Small intestine (tissue), 7 donors: Measurements from ENCODE around the gene CPED1. TPM values are rescaled to one million over a fixed set of nuclear protein-coding genes. Genes with fewer than 3 reads are reported as not detected.

Source experiments
- DNase-seq, 2 donors: peaks; one replicate each; pipeline versions ENCODE4 v3.0.0 to v3.0.0-alpha.2; 2013
- FAIRE-seq: peaks from 2 replicates; lab custom pipeline; 2012; peaks lifted over from hg19 to GRCh38; lab: Jason Lieb, UNC
- H3K27ac ChIP-seq, 3 donors: one replicate each; pipeline ENCODE4 v1.5.1; 2013; ENCODE audit warnings: low read length in 2 of 3, mild to moderate bottlenecking in 2 of 3, control low read depth in 1 of 3, inconsistent platforms in 1 of 3, low read depth in 1 of 3, moderate library complexity in 1 of 3
- H3K27me3 ChIP-seq, 3 donors: one replicate each; pipeline ENCODE4 v1.6.1; 2013; ENCODE audit warnings: low read length in 3 of 3, inconsistent platforms in 1 of 3; ENCODE audit not compliant: control insufficient read depth in 3 of 3, insufficient read depth in 3 of 3
- H3K36me3 ChIP-seq, 3 donors: one replicate each; pipeline ENCODE4 v1.6.1; 2013; ENCODE audit warnings: low read length in 3 of 3, inconsistent platforms in 1 of 3, low read depth in 1 of 3, mild to moderate bottlenecking in 1 of 3, moderate library complexity in 1 of 3; ENCODE audit not compliant: control insufficient read depth in 3 of 3, insufficient read depth in 2 of 3
- H3K4me1 ChIP-seq, 3 donors: one replicate each; pipeline ENCODE4 v1.6.1; 2013; ENCODE audit warnings: low read length in 2 of 3, inconsistent platforms in 1 of 3, low read depth in 1 of 3, mild to moderate bottlenecking in 1 of 3, moderate library complexity in 1 of 3; ENCODE audit not compliant: control insufficient read depth in 3 of 3, insufficient read depth in 2 of 3
- H3K4me3 ChIP-seq, 3 donors: one replicate each; pipeline ENCODE4 v1.5.1; 2013; ENCODE audit warnings: low read length in 3 of 3, control low read depth in 1 of 3, inconsistent platforms in 1 of 3, low read depth in 1 of 3, mild to moderate bottlenecking in 1 of 3, moderate library complexity in 1 of 3
- H3K9me3 ChIP-seq, 2 donors: one replicate each; pipeline ENCODE4 v1.6.1; 2013; ENCODE audit warnings: low read depth in 1 of 2, low read length in 1 of 2; ENCODE audit not compliant: control insufficient read depth in 2 of 2, insufficient read depth in 1 of 2
- WGBS, 3 donors: extraction: QIAGEN DNeasy Blood & Tissue Kit; methylation state at CpG; one replicate each; pipeline ENCODE4 v1.1.7; 2013; 5-methylcytosine and 5-hydroxymethylcytosine counted together
- polyA plus RNA-seq, 4 donors: library from polyadenylated mRNA; stranded (reverse) in 3 of 4; unstranded in 1 of 4; fragments of 200-250 nt in 3 of 4; fragments of 120-200 nt in 1 of 4; gene quantifications; one replicate each; pipeline versions ENCODE4 v1.2.1 to v1.2.3, GENCODE V29; 2013
- donor health status: healthy with polysubstance abuse.
- donor health status: control.
- donor health status: control.
- donor health status: Bipolar disorder and iron deficiency.
- donor health status: healthy.

CPED1 gene
- polyA plus RNA-seq, 4 donors, result 0.22 to 8.7 (median 1.9) TPM

DNA sequence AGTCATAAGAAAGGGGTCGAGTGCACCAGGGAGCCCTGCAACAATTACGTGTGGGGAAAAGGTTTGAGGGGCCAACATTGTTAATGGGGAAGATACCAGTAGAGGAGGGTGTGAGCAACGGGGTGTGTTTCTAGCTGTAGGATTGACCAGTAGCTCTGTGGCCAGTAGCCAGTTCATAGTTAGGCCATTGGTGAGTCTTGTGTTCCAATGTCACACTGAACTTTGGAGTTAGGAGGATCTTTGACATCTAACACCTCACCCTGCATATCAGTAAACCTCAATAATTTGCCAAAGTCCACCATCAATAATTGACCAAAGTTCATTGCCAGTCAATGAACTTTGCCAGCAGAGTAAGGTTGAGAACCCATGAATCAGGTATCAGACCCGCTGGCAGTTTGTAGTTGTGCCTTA, 168.8 kb downstream of the CPED1 start:
- WGBS, 3 donors, result 61 to 71% (median 70%) methylated on average over 4 of the region's 4 CpGs
- H3K4me3 ChIP-seq, result no peak overlapping the region
- H3K4me1 ChIP-seq, result no peaks in the 10 kb centered on the region
- H3K27me3 ChIP-seq, result no peaks in the 10 kb centered on the region
- DNase-seq (peak; percentile 2 to 85), FAIRE-seq (no peak)
- H3K36me3 ChIP-seq, result no peaks in the 10 kb centered on the region
- H3K9me3 ChIP-seq, result no peaks in the 10 kb centered on the region
- H3K27ac ChIP-seq, result no peak overlapping the region

DNA sequence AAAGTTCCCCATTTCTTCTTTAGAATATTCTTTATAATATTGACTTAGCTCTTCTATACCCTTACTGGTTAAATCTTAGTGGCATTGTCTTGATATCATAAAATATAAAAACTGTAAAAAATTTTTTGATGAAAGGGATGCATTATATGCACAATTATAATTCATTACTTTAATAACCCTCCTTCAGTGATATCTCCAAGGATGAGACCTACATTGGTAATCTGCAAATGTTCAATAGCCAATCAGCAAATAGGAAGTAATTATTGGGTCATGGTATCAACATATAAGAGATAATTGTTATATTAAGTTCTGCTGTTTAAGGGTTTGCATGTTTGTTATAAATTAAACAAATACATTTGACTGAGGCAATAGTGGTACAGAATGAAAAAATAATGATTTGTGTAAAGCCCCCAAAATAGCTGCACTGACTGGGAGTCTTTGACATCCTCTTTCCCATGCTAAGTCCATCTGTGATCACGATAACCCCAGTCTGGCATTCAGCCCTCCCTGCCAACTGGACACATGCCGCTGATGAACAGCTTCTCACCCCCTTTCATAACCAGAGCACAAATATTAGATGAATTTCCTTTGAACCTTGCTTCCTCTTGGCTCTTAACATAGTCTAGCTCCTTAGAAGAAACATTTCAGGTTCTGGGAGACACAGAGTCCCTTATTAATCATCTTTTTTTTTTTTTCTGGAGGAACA, 169.5 kb downstream of the CPED1 start:
- no peak for DNase-seq
- Histone ChIP-seq H3K4me3 (no peak overlapping the region), H3K27me3 (no peaks in the 10 kb centered on the region), H3K9me3 (no peaks in the 10 kb centered on the region), H3K36me3 (no peaks in the 10 kb centered on the region), H3K4me1 (no peaks in the 10 kb centered on the region), H3K27ac (no peak overlapping the region)
- no peak for FAIRE-seq
- 85 to 93% (median 87%) methylated on average over 2 of the region's 2 CpGs for WGBS, 3 donors

DNA sequence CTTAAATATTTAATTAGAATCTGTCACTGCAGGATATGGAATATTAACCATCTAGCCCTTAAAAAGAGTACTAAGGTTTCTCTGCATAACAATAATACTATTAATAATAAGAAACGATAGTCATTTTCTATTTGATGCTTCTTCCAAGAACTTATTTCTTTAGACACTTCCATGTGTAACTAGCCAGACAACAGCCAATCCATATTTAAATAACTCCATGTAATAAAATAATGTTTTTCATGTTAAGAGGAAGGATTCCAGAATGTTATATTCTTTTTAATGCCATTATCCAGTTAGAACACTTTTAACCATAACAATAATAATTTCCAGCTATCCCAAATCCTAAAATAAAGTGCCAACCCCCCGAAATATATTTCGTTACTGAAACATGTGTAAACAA, 170.2 kb downstream of the CPED1 start:
- FAIRE-seq, result peak; percentile 10
- H3K4me1 ChIP-seq, result no peaks in the 10 kb centered on the region
- H3K9me3 ChIP-seq, result no peaks in the 10 kb centered on the region
- no peak overlapping the region for H3K4me3 ChIP-seq
- no peak overlapping the region for H3K27ac ChIP-seq
- no peak for DNase-seq
- H3K27me3 ChIP-seq, result no peaks in the 10 kb centered on the region
- 70 to 84% (median 79%) methylated on average over 3 of the region's 3 CpGs for WGBS, 3 donors
- no peaks in the 10 kb centered on the region for H3K36me3 ChIP-seq

DNA sequence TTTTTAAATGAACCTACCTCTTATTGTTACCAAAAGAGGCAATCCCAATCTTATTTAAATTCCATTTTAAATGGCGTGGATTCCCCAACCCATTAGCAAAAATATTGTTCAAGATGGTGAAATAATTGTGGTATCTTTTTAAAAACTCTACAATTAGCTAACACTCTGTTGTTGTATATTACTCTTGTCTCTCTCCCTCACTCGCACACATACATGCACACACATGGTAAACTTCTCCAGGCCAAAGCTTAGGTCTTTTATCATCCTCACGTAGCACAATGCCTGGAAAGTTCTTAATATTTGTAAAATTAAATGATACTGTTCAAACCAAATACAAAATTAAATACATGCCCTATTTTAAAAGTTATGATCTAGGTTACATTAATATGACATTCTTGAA, 171.0 kb downstream of the CPED1 start:
- Histone ChIP-seq H3K4me1 (no peaks in the 10 kb centered on the region), H3K36me3 (no peaks in the 10 kb centered on the region), H3K9me3 (no peaks in the 10 kb centered on the region), H3K27ac (no peak overlapping the region), H3K4me3 (no peak overlapping the region), H3K27me3 (no peaks in the 10 kb centered on the region)
- FAIRE-seq (no peak), DNase-seq (no peak)
- 71 to 81% (median 80%) methylated on average over 3 of the region's 3 CpGs for WGBS, 3 donors

DNA sequence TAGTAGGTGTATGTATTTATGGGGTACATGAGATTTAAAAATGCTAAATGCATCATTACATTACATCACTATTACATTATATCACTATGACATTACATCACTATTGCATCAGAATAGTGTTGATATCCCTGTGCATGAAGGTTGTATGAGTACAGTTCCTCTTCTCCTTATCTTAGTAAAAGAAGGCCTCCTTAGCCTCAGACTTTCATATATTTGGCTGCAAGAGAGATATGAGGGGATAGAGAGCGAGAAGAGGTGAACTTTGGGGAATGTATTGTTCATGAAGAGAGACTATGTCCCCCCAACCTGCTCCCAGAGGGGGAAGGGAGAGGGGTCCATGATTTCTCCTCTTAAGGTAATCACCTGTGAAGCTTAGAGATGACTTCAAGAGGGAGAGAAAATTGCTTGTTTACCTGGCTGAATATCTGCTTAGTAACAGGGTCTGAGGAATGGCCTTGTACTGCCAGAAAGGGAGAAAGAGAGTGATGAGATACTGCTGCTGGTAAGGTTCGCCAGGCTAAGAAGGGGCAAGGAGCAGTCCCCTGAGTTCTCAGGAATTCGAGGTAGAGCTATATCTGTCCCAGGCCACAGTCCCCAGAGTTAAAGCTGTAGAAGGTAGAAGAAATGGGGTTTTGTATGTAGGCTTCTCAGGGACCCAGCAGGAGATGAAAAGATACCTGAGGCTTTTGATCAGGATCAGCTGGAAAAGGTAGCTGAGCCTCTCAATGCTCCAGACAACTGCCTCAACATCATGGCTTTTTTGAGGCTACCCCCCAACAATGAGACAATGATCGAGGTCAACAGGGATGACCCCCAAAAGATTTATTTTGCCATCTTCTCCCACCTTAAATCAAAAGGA, 171.9 kb downstream of the CPED1 start:
- WGBS, 3 donors, result 57 to 82% (median 62%) methylated on average over 4 of the region's 4 CpGs
- no peak for DNase-seq
- no peak for FAIRE-seq
- Histone ChIP-seq H3K9me3 (no peaks in the 10 kb centered on the region), H3K27ac (no peak overlapping the region), H3K36me3 (no peaks in the 10 kb centered on the region), H3K4me3 (no peak overlapping the region), H3K4me1 (no peaks in the 10 kb centered on the region), H3K27me3 (no peaks in the 10 kb centered on the region)

DNA sequence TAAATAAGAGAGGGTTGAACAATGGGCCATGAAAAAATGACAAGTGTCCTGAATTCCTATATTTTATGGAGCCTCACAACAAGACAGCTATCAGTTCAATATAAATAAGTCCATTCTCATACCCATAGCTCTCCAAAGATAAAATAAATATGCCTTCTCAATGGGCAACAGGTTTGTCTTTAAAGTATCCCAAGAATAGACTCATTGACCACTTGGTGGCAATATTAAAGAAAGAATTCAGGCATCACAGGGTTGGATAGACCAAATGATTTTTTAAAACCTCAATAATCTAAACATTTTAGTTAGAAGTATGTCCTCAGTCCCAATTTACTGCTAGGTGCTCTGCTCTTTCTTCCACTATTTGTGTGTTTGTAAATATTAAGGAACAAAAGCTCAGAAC, 175.2 kb downstream of the CPED1 start:
- H3K4me1 ChIP-seq, result no peaks in the 10 kb centered on the region
- H3K9me3 ChIP-seq, result no peaks in the 10 kb centered on the region
- DNase-seq (no peak), FAIRE-seq (no peak)
- no peak overlapping the region for H3K4me3 ChIP-seq
- H3K27me3 ChIP-seq, result no peaks in the 10 kb centered on the region
- no peak overlapping the region for H3K27ac ChIP-seq
- no peaks in the 10 kb centered on the region for H3K36me3 ChIP-seq

DNA sequence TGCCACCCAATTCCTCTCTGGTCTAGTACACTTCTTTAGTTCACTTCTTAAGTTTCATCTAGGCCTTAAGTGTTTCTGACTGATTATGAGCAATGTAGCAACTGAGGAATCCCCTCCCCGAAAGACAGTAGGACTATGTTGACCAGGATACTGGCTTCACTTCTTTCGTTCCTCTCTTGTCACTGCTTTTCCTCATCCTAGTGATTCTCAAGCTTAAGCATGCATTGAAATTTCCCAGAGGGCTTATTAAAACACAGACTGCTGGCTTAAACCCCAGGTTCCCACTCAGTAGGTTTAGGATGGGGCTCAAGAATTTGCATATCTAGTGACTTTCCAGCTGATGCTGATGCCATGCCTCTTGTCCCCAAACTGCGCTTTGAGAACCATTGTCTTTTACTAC, 175.7 kb downstream of the CPED1 start:
- no peak for DNase-seq
- Histone ChIP-seq H3K9me3 (no peaks in the 10 kb centered on the region), H3K4me3 (no peak overlapping the region), H3K4me1 (no peaks in the 10 kb centered on the region), H3K36me3 (no peaks in the 10 kb centered on the region), H3K27ac (no peak overlapping the region), H3K27me3 (no peaks in the 10 kb centered on the region)
- FAIRE-seq, result no peak
- WGBS, 3 donors, result 83 to 89% (median 86%) methylated on average over 3 of the region's 3 CpGs

DNA sequence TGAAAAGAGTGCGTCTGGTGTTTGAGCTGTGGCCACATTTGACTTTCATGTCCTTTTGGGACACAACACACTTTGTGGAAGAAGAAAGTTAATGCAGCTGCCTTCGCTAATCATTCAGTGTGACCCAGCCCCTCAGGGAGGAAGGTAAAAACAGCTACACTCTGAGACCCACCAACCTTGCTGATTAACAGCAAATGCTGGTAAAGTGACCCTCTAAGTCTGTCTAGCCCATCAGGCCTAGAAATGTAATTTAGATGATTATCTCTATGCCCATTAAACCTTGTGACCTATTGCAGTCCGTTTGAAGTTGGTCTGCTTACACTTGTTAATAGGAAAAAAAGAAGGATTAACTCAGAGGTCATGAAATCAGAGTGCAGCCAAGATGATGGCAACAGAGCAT, 178.4 kb downstream of the CPED1 start:
- Histone ChIP-seq H3K27me3 (no peaks in the 10 kb centered on the region), H3K4me3 (no peak overlapping the region), H3K27ac (no peak overlapping the region), H3K4me1 (no peaks in the 10 kb centered on the region), H3K36me3 (no peaks in the 10 kb centered on the region), H3K9me3 (no peaks in the 10 kb centered on the region)
- FAIRE-seq (no peak), DNase-seq (no peak)
- WGBS, 3 donors, result 56 to 65% (median 56%) methylated on average over 3 of the region's 3 CpGs
